ENCODE data around the gene GART. TPM values are rescaled to one million over a fixed set of nuclear protein-coding genes. Genes with fewer than 3 reads are reported as not detected.

Gene GART
- total RNA-seq, 4 donors from 2014 or later, result 38.7 to 147 (median 88.7) TPM

DNA sequence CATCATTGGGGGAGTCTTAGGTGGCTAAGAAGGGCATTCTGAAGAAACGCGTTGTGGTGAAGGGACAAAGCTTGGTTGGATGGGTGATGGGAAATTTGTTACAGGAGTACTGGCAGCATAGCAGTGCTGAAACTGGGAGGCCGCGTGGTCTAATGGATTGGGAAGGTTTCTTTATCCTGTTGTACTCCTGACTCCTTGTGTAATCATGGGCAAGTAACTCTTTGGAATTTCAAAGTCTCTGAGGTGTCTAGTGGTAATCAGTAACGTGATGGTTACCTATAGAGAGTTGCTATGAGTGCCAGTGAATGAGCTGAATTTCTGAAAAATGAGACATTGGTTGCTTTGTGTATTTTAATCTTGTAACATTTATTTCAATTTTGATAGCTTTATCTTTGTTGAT lies 28.1 kb upstream of the GART start:
- Histone ChIP-seq H3K4me3 (no peak overlapping the region), H3K4me1 (peaks cover 0 to 14% (median 0%) of the 10 kb centered on the region in 3 donors), H3K27me3 (no peaks in the 10 kb centered on the region), H3K9me3 (no peaks in the 10 kb centered on the region), H3K36me3 (peaks cover 4 to 97% (median 37%) of the 10 kb centered on the region in 3 donors), H3K27ac (no peak overlapping the region)
- WGBS, 2 donors, result 89 to 93% methylated on average over 5 of the region's 5 CpGs
- TF ChIP-seq, protein P1, sequence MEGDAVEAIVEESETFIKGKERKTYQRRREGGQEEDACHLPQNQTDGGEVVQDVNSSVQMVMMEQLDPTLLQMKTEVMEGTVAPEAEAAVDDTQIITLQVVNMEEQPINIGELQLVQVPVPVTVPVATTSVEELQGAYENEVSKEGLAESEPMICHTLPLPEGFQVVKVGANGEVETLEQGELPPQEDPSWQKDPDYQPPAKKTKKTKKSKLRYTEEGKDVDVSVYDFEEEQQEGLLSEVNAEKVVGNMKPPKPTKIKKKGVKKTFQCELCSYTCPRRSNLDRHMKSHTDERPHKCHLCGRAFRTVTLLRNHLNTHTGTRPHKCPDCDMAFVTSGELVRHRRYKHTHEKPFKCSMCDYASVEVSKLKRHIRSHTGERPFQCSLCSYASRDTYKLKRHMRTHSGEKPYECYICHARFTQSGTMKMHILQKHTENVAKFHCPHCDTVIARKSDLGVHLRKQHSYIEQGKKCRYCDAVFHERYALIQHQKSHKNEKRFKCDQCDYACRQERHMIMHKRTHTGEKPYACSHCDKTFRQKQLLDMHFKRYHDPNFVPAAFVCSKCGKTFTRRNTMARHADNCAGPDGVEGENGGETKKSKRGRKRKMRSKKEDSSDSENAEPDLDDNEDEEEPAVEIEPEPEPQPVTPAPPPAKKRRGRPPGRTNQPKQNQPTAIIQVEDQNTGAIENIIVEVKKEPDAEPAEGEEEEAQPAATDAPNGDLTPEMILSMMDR (IDR thresholded peaks at IDR 0.05), result no peak
- TF ChIP-seq POLR2A (IDR thresholded peaks at IDR 0.05), result no peak
- intact Hi-C loops (cut with DNase I), result no loop called here
- DNase-seq, result no peak

DNA sequence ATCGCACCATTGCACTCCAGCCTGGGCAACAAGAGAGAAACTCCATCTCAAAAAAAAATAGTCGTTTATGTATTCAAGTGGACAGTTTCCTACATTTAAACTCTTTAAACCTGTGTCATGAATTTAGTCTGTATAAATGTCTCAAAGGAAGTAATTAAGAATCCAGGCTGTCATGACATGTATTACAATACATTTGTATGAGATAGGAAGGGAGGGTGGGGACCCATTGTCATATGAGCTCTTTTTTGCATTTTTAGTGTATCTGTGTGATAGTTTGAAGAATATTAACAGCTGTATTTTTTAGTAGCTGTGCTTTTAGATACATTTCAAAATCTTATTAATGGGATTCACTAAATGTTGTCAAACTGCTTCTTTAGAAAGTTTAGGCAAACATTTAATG lies 26.5 kb upstream of the GART start:
- peaks cover 0 to 97% (median 28%) of the 10 kb centered on the region in 3 donors for H3K36me3 ChIP-seq
- TF ChIP-seq, protein P1 (IDR thresholded peaks at IDR 0.05), result no peak
- TF ChIP-seq POLR2A (IDR thresholded peaks at IDR 0.05), result no peak
- H3K27me3 ChIP-seq, result no peaks in the 10 kb centered on the region
- no peak for DNase-seq
- no peak overlapping the region for H3K4me3 ChIP-seq
- intact Hi-C loops (cut with DNase I), result no loop called here
- no peak overlapping the region for H3K27ac ChIP-seq
- WGBS, 2 donors, result 54 to 83% methylated on average over 2 of the region's 2 CpGs
- peaks cover 0 to 14% (median 0%) of the 10 kb centered on the region in 3 donors for H3K4me1 ChIP-seq
- H3K9me3 ChIP-seq, result no peaks in the 10 kb centered on the region

DNA sequence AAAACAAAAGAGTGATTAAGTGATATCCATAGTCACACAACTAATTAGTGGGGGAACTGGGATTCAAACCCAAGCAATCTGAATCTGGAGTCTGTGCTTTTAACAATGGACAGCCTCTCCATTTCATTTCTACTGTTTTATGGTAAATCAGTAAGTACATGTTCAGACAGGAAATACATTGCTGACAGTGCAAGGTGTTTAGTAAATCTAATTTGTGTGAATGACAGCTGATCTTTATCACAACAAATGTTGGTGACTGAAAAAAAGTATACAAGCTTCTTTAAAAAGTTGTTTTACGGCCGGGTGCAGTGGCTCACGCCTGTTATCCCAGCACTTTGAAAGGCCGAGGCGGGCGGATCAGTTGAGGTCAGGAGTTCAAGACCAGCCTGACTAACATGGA lies 26.0 kb upstream of the GART start:
- Histone ChIP-seq H3K27ac (no peak overlapping the region), H3K4me3 (no peak overlapping the region), H3K4me1 (peaks cover 0 to 14% (median 0%) of the 10 kb centered on the region in 3 donors), H3K27me3 (no peaks in the 10 kb centered on the region), H3K9me3 (no peaks in the 10 kb centered on the region), H3K36me3 (peaks cover 0 to 97% (median 24%) of the 10 kb centered on the region in 3 donors)
- WGBS, 2 donors, result 77 to 80% methylated on average over 6 of the region's 6 CpGs
- no peak for DNase-seq
- no peak for TF ChIP-seq POLR2A (IDR thresholded peaks at IDR 0.05)
- TF ChIP-seq, protein P1 (IDR thresholded peaks at IDR 0.05), result no peak
- intact Hi-C loops (cut with DNase I), result no loop called here

DNA sequence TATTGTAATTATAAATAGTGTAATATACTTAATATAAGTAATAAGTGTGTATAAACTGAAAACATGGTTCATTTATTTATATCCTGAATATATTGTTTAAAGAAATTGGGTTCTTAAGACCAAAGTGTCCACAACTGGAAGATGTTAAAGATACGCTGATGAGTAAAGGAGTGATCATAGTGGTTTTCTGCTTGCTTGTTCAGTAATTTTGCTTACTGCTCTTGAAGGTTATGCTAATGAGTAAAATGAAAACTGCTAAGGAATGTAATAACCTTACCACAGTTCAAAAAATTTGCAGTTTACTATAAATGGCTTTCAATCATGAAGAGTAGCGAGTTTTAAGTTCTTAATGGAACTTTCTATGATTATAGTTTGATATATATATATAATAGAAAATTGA lies 24.6 kb upstream of the GART start:
- Histone ChIP-seq H3K4me1 (peaks cover 0 to 3% (median 0%) of the 10 kb centered on the region in 3 donors), H3K27me3 (no peaks in the 10 kb centered on the region), H3K27ac (no peak overlapping the region), H3K36me3 (peaks cover 0 to 97% (median 22%) of the 10 kb centered on the region in 3 donors), H3K9me3 (no peaks in the 10 kb centered on the region), H3K4me3 (no peak overlapping the region)
- WGBS, 2 donors, result 90 to 93% methylated on average over 2 of the region's 2 CpGs
- intact Hi-C loops (cut with DNase I), result no loop called here
- TF ChIP-seq, protein P1 (IDR thresholded peaks at IDR 0.05), result no peak
- TF ChIP-seq POLR2A (IDR thresholded peaks at IDR 0.05), result no peak
- no peak for DNase-seq

DNA sequence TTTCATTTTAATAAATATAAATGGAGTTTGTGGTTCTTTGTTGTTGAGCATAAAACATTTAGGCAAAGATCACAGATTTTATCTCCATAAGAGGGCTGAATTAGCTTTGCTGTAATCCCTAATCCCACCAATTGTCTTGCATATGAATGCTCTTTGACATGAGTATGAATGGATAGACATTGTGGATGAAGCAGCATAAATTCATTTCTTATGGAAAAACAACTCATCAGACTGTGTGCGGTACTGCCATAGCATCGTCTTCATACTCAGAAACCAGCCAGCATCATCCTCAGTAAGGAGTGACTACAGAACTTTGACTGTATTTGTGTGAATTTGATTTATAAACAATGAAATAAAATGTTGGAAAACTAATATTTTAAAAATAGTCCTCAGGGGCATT lies 20.5 kb upstream of the GART start:
- H3K9me3 ChIP-seq, result no peaks in the 10 kb centered on the region
- H3K36me3 ChIP-seq, result peaks cover 11 to 97% (median 31%) of the 10 kb centered on the region in 3 donors
- DNase-seq, result no peak
- peaks cover 0 to 16% (median 0%) of the 10 kb centered on the region in 3 donors for H3K4me1 ChIP-seq
- intact Hi-C loops (cut with DNase I), result no loop called here
- H3K27ac ChIP-seq, result no peak overlapping the region
- no peak overlapping the region for H3K4me3 ChIP-seq
- 90 to 98% methylated on average over 2 of the region's 2 CpGs for WGBS, 2 donors
- no peaks in the 10 kb centered on the region for H3K27me3 ChIP-seq
- no peak for TF ChIP-seq POLR2A (IDR thresholded peaks at IDR 0.05)
- TF ChIP-seq, protein P1 (IDR thresholded peaks at IDR 0.05), result no peak

All from esophagus squamous epithelium (tissue), 5 donors.